NCI-H2107 treated with DMSO at 0.1 percent for 48 hours (cell line): ENCODE data around the gene UBE4A.

Experiments
- DNase-seq: peaks from one replicate; lab custom pipeline; 2025; ENCODE audit not compliant: unreplicated experiment; lab: John Stamatoyannopoulos, UW

The UBE4A gene

DNA sequence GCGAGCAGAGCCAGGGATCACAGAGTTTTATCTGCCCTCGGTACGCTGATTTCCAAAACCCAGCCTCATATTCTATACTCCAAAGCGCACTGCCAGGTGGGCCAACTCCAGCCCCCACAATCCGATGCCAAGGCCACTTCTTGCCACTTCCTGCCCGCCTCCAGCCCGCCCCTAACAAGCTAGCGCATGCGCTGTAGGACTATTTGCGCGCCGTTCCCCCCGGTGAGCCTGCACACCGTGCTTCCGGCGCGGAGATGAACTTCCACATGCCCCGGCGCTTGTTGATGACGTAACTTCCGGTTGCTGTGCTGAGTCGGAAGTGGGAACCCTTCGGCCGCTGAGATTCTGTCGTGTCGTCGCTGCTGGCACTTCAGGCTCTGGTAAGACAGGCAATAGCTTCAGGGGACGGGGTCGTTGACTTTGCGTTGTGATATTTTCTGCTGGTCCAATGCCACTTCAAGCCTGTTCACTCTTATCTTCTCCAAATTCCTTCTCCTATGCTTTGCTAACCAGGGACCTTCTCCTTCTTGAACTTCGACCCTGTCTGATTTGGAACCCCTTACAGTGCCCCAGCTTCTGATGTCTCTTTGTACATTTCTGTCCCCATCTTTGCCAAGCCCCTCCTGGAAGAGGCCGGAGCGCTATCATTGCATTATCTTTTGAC is at the start of gene UBE4A:
Gene UBE4A, plus strand, starts transcription at position 306 of the 664 bp plus-strand sequence. CDS start 5,481 bp downstream, outside the sequence.
- peak; percentile 88 for DNase-seq

DNA sequence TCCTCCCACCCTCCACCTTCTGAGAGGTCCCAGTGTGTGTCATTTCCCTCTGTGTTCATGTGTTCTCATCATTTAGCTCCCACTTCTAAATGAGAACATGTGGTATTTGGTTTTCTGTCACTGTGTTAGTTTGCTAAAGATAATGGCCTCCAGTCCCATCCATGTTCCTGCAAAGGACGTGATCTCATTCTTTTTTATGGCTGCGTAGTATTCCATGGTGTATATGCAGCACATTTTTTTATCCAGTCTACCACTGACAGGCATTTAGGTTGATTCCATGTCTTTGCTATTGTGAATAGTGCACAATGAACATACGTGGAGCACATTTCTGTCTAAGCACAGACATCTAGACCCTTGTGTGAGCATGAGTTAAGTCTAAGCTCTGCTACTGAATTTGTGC is 49.1 kb upstream of the UBE4A start:
- no peak for DNase-seq

GRCh38 chr11:118310781-118311485 is 48.5 kb upstream of the UBE4A start:
- DNase-seq = no peak

DNA sequence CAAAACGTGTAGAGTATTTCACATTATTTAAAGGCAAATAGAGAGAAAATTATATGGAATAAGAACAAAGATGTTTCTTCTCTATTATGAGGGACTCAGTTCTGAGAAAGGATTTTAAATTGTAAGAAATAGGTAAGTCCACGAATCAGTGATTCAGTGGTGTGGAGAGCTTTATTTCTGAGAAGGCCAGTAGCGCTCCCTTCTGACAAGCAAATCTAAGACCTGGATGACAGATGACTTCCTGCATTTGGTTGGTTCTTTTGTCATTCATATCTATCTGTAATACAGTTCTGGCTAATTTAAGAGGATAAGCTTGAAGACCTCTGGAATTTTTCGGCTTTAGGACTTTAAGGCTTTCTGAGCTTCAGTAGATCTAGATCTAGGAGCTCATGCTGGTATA is 47.9 kb upstream of the UBE4A start:
- DNase-seq = no peak

GRCh38 chr11:118312328-118312727 is 47.1 kb upstream of the UBE4A start:
- DNase-seq = no peak

DNA sequence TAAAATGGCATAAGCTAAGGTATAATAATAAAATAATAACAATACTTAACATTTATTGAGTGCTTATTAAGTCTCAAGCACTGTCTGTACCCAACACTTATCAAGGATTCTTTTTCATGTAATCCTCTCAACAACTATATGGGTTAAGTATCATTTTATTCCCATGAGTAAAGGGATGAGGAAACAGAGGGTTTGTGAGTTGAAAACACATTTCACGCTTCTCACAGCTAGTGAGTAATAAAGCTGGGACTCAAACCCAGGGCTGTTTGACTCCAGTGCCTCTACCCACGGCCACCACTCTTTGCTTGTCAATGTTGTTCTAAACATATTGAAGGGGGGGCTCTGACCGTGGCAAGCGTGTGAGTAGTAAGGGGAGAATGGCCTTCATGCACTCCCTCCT is 46.2 kb upstream of the UBE4A start:
- no peak for DNase-seq

DNA sequence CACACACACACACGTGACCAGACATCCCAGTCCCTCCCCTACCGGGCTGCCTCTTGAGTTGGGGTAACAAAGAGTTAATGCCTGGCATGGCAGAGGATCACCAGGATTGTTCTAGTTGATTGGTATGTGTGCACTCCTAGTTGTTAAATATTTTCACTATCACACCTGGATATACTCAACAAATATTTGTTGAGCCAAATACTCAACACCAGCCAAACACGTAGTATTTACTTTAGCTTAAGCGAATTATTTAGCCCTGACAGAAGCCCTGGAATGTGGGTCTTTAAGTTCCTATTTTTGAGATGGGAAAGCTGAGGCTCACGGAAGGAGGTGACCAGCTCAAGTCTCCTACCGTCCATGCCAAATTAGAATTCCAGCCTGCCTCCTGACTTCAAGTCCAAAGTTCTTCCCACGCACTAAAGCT is 44.4 kb upstream of the UBE4A start:
- DNase-seq = no peak

DNA sequence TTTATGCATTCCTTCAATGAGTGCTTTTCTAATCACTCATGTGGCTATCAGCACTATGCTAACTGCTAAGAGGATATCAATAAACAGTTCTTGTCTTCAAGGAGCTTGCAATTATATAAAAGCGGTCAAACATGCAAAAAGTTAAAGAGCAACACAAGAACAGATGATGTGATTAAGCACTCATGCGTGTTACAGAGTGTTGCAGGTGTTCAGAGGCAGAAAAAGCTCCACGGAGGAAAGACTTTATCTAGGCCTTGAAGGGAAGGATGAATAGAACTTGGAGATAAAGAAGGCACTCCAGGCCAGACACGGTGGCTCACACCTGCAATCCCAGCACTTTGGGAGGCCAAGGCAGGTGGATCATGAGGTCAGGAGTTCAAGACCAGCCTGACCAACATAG is 41.3 kb upstream of the UBE4A start:
- DNase-seq = no peak

DNA sequence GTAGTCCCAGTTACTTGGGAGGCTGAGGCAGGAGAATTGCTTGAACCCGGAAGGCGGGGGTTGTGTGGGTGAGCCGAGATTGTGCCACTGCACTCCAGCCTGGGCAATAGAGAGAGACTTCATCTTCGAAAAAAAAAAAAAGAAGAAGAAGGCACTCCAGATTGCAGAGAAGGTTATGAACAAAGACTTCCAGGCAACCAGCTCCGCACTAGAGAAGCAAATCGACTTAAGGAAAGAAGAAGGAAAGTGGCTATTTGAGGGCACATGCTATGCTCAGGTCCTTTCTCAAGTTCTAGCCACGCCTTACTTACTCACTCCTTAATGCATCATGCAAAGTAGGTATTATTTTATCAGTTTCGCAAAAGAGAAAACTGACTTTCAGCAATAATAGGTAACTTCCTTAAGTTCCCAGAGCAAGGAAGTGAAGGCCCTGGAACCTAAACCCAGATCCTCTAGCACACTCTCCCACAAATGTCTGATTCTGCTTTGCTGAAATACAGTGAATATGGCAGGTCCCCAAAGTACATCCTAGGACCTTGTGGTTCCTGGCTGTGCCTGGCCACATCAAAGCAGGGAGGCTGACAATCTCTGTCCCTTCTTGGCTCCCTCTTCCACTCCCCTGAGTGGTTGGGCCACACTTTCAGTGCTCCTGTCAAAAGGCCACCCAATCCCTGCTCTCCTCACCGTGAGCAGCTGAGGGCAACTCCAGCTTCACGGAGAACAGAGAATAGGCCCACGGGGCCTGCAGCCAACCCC is 40.6 kb upstream of the UBE4A start:
- no peak for DNase-seq

GRCh38 chr11:118319337-118319707 is 40.1 kb upstream of the UBE4A start:
- DNase-seq = no peak

DNA sequence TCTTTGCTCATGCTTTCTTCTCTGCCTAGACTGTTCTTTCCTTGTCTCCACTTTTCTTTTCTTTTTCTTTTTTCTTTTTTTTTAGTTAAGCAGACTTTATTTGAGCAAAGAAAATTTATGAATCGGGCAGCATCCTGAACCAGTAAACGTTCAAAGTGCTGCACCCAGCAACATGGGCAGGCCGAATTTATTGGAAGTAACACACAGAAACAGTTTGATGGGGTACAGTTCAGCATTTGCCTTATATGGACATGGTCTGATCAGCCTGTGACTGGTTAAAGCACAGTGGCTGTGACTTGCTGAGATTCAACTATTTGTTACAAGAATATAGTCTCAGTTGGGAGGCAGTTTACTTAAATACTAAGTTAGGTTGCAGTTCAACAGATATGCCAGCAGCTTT is 38.9 kb upstream of the UBE4A start:
- DNase-seq = no peak

DNA sequence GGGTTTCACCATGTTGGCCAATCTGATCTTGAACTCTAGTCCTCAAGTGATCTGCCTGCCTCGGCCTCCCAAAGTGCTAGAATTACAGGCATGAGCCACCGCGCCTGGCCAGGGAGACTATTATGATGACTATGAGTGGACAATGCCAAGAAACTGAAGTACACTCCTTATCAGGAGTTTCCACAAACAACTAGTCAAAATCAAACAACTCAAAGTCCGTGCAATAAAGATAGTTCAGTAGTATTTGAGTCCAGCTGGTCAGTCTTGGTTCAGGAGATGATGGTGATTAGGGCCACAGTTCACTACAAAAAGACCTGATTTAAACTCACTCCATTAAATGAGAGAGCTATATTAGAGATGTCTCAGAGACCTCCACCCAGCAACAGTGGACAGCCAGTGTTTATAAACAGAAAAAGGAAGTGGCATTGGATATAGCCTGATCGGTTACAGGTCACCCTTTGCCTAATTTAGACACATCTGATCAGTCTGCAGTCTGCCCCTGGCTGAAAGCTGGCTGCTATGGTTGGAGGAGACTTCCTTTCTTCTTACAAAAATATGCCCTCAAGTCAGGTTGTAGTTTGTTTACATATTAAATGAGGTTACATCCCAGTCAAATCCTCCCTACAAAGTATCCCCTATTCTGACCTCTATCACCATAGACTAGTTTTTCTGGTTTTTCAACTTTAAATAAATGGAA is 37.9 kb upstream of the UBE4A start:
- DNase-seq = no peak

- DNase-seq = no peak
These were observed 36.7 kb upstream of the UBE4A start for GRCh38 chr11:118322721-118323120.

DNA sequence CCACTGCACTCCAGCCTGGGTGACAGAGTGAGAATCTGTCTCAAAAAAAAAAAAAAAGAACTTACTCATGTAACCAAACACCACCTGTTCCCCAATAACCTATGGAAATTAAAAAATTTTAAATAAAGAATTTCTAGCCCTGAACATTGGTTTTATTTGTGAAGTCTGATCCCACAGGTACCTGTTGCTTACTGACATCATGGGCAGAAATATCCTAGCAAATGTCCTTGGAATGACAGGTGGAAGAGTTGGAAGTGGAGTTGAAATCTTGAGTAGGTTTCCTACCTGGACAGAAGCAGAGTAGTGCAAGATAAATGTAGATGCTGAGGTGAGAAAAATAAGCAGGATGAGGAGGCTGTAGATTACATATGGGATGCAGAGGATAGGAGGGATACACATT is 34.1 kb upstream of the UBE4A start:
- DNase-seq = no peak

GRCh38 chr11:118328745-118329144 is 30.7 kb upstream of the UBE4A start:
- DNase-seq = no peak

GRCh38 chr11:118334745-118335144 is 24.7 kb upstream of the UBE4A start:
- DNase-seq = no peak

GRCh38 chr11:118338637-118339061 is 20.8 kb upstream of the UBE4A start:
- no peak for DNase-seq

DNA sequence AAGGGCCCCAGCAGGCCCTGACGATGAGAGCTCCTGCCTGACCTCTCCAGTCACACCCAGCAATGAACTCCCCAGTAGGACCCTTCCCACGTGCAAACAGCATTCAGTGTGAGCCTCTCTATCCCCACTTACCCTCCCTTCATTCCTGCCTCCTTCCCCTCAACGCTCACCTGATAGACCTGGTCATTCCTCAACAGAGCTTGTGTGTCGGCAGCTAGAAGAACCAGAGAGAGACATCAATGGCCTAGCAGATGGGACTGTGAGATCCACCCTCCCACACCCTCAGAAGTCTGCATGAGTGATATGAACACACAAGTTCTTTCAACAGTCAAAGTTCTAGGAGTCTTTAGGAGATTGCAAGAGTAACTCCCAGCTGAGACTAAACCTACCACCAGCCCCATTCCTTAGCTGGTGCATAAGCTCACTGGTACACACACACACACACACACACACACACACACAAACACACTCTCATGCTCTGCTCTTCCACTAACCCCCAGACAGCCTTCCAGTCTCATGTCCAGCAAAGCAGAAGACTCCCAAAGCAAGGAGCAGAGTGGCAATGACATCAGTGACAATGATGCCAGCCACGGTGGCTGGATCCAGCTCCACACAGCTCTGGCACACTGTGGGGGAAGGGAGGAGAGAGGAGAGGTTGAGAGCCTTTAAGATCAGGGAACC is 20.0 kb upstream of the UBE4A start:
- DNase-seq = no peak

GRCh38 chr11:118340449-118340848 is 19.0 kb upstream of the UBE4A start:
- no peak for DNase-seq

DNA sequence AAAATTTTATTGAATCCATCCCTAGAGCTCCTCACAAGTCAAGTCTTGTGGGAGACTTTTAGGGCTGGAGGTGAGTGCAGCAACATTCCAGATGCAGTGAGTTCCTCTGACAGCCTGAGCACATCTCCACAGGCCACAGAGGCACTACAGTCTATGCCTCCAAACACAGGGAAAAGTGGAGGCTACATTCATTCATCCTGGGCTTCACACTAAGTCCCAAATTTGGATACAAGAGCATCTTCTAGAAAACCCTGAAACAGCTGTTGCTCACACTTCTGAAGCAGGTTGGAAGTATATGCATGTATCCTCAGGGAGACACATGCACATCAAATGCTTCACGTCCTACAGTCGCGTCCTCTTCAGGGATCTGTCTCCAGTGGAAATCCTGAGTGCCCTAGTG is 18.1 kb upstream of the UBE4A start:
- no peak for DNase-seq
